ENCODE data around the gene PROS1.
A peak's percentile ranks its signal among the peaks of the same experiment; 100 is the strongest.

PROS1 gene

GRCh38 chr3:94008253-94008652 is 34.6 kb upstream of the PROS1 start:
- H3K27ac ChIP-seq (ENCODE audit: insufficient read depth in 1 of 2, low read depth in 1 of 2, low read length in 2 of 2, poor library complexity in 1 of 2, severe bottlenecking in 2 of 2): no peak overlapping the region
- peaks cover 0 to 2% (median 0%) of the 10 kb centered on the region in 4 experiments for H3K36me3 ChIP-seq (ENCODE audit: control insufficient read depth in 4 of 4, insufficient read depth in 4 of 4, low read length in 3 of 4)
- H3K4me3 ChIP-seq (ENCODE audit: control insufficient read depth in 1 of 7, extremely low read depth in 1 of 7, insufficient read depth in 4 of 7, low read depth in 2 of 7, low read length in 6 of 7): no peak overlapping the region
- WGBS (ENCODE audit: insufficient coverage): 100% methylated on average over 1 of the region's 2 CpGs
- no peak for DNase-seq
- CTCF ChIA-PET: interaction anchor here (1.0 to 2.0 kb wide), 4 partner anchors 12 to 62 kb away, joined by 3 to 5 read pairs (median 3); no protein-coding TSS in a partner anchor
- no peaks in the 10 kb centered on the region for H3K9me3 ChIP-seq (ENCODE audit: control extremely low read depth in 1 of 5, control insufficient read depth in 4 of 5, insufficient read depth in 2 of 5, low read depth in 1 of 5, low read length in 4 of 5)
- POLR2A ChIA-PET: no interaction called here
- H3K4me1 ChIP-seq (ENCODE audit: control extremely low read depth in 1 of 4, control insufficient read depth in 4 of 4, insufficient read depth in 4 of 4, low read length in 3 of 4): no peaks in the 10 kb centered on the region
- no peaks in the 10 kb centered on the region for H3K27me3 ChIP-seq (replicated peaks in 2 of 5; ENCODE audit: control insufficient read depth in 4 of 5, insufficient read depth in 5 of 5, low read length in 4 of 5)

GRCh38 chr3:94004301-94004910 is 30.7 kb upstream of the PROS1 start:
- Histone ChIP-seq H3K27me3 (replicated peaks in 2 of 5; ENCODE audit: control insufficient read depth in 4 of 5, insufficient read depth in 5 of 5, low read length in 4 of 5) (no peaks in the 10 kb centered on the region), H3K4me3 (ENCODE audit: control insufficient read depth in 1 of 7, extremely low read depth in 1 of 7, insufficient read depth in 4 of 7, low read depth in 2 of 7, low read length in 6 of 7) (peak overlapping the region in 5 of 7 experiments; percentile 25 to 74 (median 33)), H3K27ac (ENCODE audit: insufficient read depth in 1 of 2, low read depth in 1 of 2, low read length in 2 of 2, poor library complexity in 1 of 2, severe bottlenecking in 2 of 2) (peak overlapping the region in 1 of 2 experiments; percentile 59), H3K4me1 (ENCODE audit: control extremely low read depth in 1 of 4, control insufficient read depth in 4 of 4, insufficient read depth in 4 of 4, low read length in 3 of 4) (no peaks in the 10 kb centered on the region), H3K9me3 (ENCODE audit: control extremely low read depth in 1 of 5, control insufficient read depth in 4 of 5, insufficient read depth in 2 of 5, low read depth in 1 of 5, low read length in 4 of 5) (no peaks in the 10 kb centered on the region), H3K36me3 (ENCODE audit: control insufficient read depth in 4 of 4, insufficient read depth in 4 of 4, low read length in 3 of 4) (no peaks in the 10 kb centered on the region)
- peak; percentile 71 to 80 (median 79) for DNase-seq
- ChIA-PET POLR2A (no interaction called here), CTCF (interaction anchor here (0.6 to 4.7 kb wide), 4 partner anchors 10 to 64 kb away, joined by 3 to 42 read pairs (median 4); partner anchors contain the start of genes DHFR2 and NSUN3)
- 0% methylated on average over 1 of the region's 4 CpGs for WGBS (ENCODE audit: insufficient coverage)

GRCh38 chr3:94001827-94002495 is 28.3 kb upstream of the PROS1 start:
- Histone ChIP-seq H3K4me3 (ENCODE audit: control insufficient read depth in 1 of 7, extremely low read depth in 1 of 7, insufficient read depth in 4 of 7, low read depth in 2 of 7, low read length in 6 of 7) (no peak overlapping the region), H3K9me3 (ENCODE audit: control extremely low read depth in 1 of 5, control insufficient read depth in 4 of 5, insufficient read depth in 2 of 5, low read depth in 1 of 5, low read length in 4 of 5) (no peaks in the 10 kb centered on the region), H3K4me1 (ENCODE audit: control extremely low read depth in 1 of 4, control insufficient read depth in 4 of 4, insufficient read depth in 4 of 4, low read length in 3 of 4) (no peaks in the 10 kb centered on the region), H3K36me3 (ENCODE audit: control insufficient read depth in 4 of 4, insufficient read depth in 4 of 4, low read length in 3 of 4) (no peaks in the 10 kb centered on the region), H3K27me3 (replicated peaks in 2 of 5; ENCODE audit: control insufficient read depth in 4 of 5, insufficient read depth in 5 of 5, low read length in 4 of 5) (no peaks in the 10 kb centered on the region), H3K27ac (ENCODE audit: insufficient read depth in 1 of 2, low read depth in 1 of 2, low read length in 2 of 2, poor library complexity in 1 of 2, severe bottlenecking in 2 of 2) (no peak overlapping the region)
- ChIA-PET CTCF (interaction anchor here (0.9 to 4.7 kb wide), 5 partner anchors 11 to 67 kb away, joined by 3 to 42 read pairs (median 6); partner anchors contain the start of genes DHFR2 and NSUN3), POLR2A (no interaction called here)
- 100% methylated on average over 1 of the region's 3 CpGs for WGBS (ENCODE audit: insufficient coverage)
- no peak for DNase-seq

GRCh38 chr3:94001191-94001590 is 27.5 kb upstream of the PROS1 start:
- CTCF ChIA-PET: interaction anchor here (0.9 to 2.7 kb wide), 4 partner anchors 12 to 68 kb away, joined by 3 to 9 read pairs (median 5); partner anchors contain the start of genes DHFR2 and NSUN3
- H3K27me3 ChIP-seq (replicated peaks in 2 of 5; ENCODE audit: control insufficient read depth in 4 of 5, insufficient read depth in 5 of 5, low read length in 4 of 5): no peaks in the 10 kb centered on the region
- H3K4me1 ChIP-seq (ENCODE audit: control extremely low read depth in 1 of 4, control insufficient read depth in 4 of 4, insufficient read depth in 4 of 4, low read length in 3 of 4): no peaks in the 10 kb centered on the region
- H3K4me3 ChIP-seq (ENCODE audit: control insufficient read depth in 1 of 7, extremely low read depth in 1 of 7, insufficient read depth in 4 of 7, low read depth in 2 of 7, low read length in 6 of 7): no peak overlapping the region
- no peaks in the 10 kb centered on the region for H3K9me3 ChIP-seq (ENCODE audit: control extremely low read depth in 1 of 5, control insufficient read depth in 4 of 5, insufficient read depth in 2 of 5, low read depth in 1 of 5, low read length in 4 of 5)
- DNase-seq: no peak
- no peak overlapping the region for H3K27ac ChIP-seq (ENCODE audit: insufficient read depth in 1 of 2, low read depth in 1 of 2, low read length in 2 of 2, poor library complexity in 1 of 2, severe bottlenecking in 2 of 2)
- POLR2A ChIA-PET: no interaction called here
- no CpG with 5 or more reads among the region's 1 CpG for WGBS (ENCODE audit: insufficient coverage)
- no peaks in the 10 kb centered on the region for H3K36me3 ChIP-seq (ENCODE audit: control insufficient read depth in 4 of 4, insufficient read depth in 4 of 4, low read length in 3 of 4)

- Histone ChIP-seq H3K36me3 (ENCODE audit: control insufficient read depth in 4 of 4, insufficient read depth in 4 of 4, low read length in 3 of 4) (no peaks in the 10 kb centered on the region), H3K27me3 (replicated peaks in 2 of 5; ENCODE audit: control insufficient read depth in 4 of 5, insufficient read depth in 5 of 5, low read length in 4 of 5) (no peaks in the 10 kb centered on the region), H3K27ac (ENCODE audit: insufficient read depth in 1 of 2, low read depth in 1 of 2, low read length in 2 of 2, poor library complexity in 1 of 2, severe bottlenecking in 2 of 2) (no peak overlapping the region), H3K9me3 (ENCODE audit: control extremely low read depth in 1 of 5, control insufficient read depth in 4 of 5, insufficient read depth in 2 of 5, low read depth in 1 of 5, low read length in 4 of 5) (no peaks in the 10 kb centered on the region), H3K4me1 (ENCODE audit: control extremely low read depth in 1 of 4, control insufficient read depth in 4 of 4, insufficient read depth in 4 of 4, low read length in 3 of 4) (peaks cover 0 to 2% (median 0%) of the 10 kb centered on the region in 4 experiments), H3K4me3 (ENCODE audit: control insufficient read depth in 1 of 7, extremely low read depth in 1 of 7, insufficient read depth in 4 of 7, low read depth in 2 of 7, low read length in 6 of 7) (no peak overlapping the region)
- ChIA-PET CTCF (interaction anchor here (0.7 to 1.5 kb wide), 2 partner anchors 11 to 22 kb away, joined by 4 to 5 read pairs; no protein-coding TSS in a partner anchor), POLR2A (no interaction called here)
- WGBS (ENCODE audit: insufficient coverage): 100% methylated on average over 2 of the region's 3 CpGs
- no peak for DNase-seq
These were observed 20.4 kb upstream of the PROS1 start for GRCh38 chr3:93994056-93994455.

GRCh38 chr3:93992207-93992606 is 18.5 kb upstream of the PROS1 start:
- ChIA-PET CTCF (no interaction called here), POLR2A (no interaction called here)
- 100% methylated on average over 1 of the region's 3 CpGs for WGBS (ENCODE audit: insufficient coverage)
- peaks cover 0 to 2% (median 0%) of the 10 kb centered on the region in 4 experiments for H3K4me1 ChIP-seq (ENCODE audit: control extremely low read depth in 1 of 4, control insufficient read depth in 4 of 4, insufficient read depth in 4 of 4, low read length in 3 of 4)
- DNase-seq: no peak
- H3K9me3 ChIP-seq (ENCODE audit: control extremely low read depth in 1 of 5, control insufficient read depth in 4 of 5, insufficient read depth in 2 of 5, low read depth in 1 of 5, low read length in 4 of 5): no peaks in the 10 kb centered on the region
- H3K27me3 ChIP-seq (replicated peaks in 2 of 5; ENCODE audit: control insufficient read depth in 4 of 5, insufficient read depth in 5 of 5, low read length in 4 of 5): no peaks in the 10 kb centered on the region
- no peak overlapping the region for H3K27ac ChIP-seq (ENCODE audit: insufficient read depth in 1 of 2, low read depth in 1 of 2, low read length in 2 of 2, poor library complexity in 1 of 2, severe bottlenecking in 2 of 2)
- no peak overlapping the region for H3K4me3 ChIP-seq (ENCODE audit: control insufficient read depth in 1 of 7, extremely low read depth in 1 of 7, insufficient read depth in 4 of 7, low read depth in 2 of 7, low read length in 6 of 7)
- no peaks in the 10 kb centered on the region for H3K36me3 ChIP-seq (ENCODE audit: control insufficient read depth in 4 of 4, insufficient read depth in 4 of 4, low read length in 3 of 4)

- ChIA-PET CTCF (no interaction called here), POLR2A (no interaction called here)
- no peak for DNase-seq
- WGBS (ENCODE audit: insufficient coverage): no CpG with 5 or more reads among the region's 2 CpGs
- no peaks in the 10 kb centered on the region for H3K9me3 ChIP-seq (ENCODE audit: control extremely low read depth in 1 of 5, control insufficient read depth in 4 of 5, insufficient read depth in 2 of 5, low read depth in 1 of 5, low read length in 4 of 5)
- no peak overlapping the region for H3K27ac ChIP-seq (ENCODE audit: insufficient read depth in 1 of 2, low read depth in 1 of 2, low read length in 2 of 2, poor library complexity in 1 of 2, severe bottlenecking in 2 of 2)
- no peak overlapping the region for H3K4me3 ChIP-seq (ENCODE audit: control insufficient read depth in 1 of 7, extremely low read depth in 1 of 7, insufficient read depth in 4 of 7, low read depth in 2 of 7, low read length in 6 of 7)
- H3K36me3 ChIP-seq (ENCODE audit: control insufficient read depth in 4 of 4, insufficient read depth in 4 of 4, low read length in 3 of 4): no peaks in the 10 kb centered on the region
- H3K4me1 ChIP-seq (ENCODE audit: control extremely low read depth in 1 of 4, control insufficient read depth in 4 of 4, insufficient read depth in 4 of 4, low read length in 3 of 4): peaks cover 0 to 2% (median 0%) of the 10 kb centered on the region in 4 experiments
- H3K27me3 ChIP-seq (replicated peaks in 2 of 5; ENCODE audit: control insufficient read depth in 4 of 5, insufficient read depth in 5 of 5, low read length in 4 of 5): no peaks in the 10 kb centered on the region
These were observed 17.9 kb upstream of the PROS1 start for GRCh38 chr3:93991631-93992030.

Data from common myeloid progenitor, CD34-positive (primary cell).